H1 (cell line): Measurements from ENCODE around the gene NMNAT3. TPM values are rescaled to one million over a fixed set of nuclear protein-coding genes. Genes with fewer than 3 reads are reported as not detected.

ENCODE experiments used
- CBX5 ChIP-seq: fragments of 300-800, 300-1000 bp; sonication (generic); IDR thresholded peaks from 2 replicates; pipeline ENCODE4 v1.7.1; 2016; ENCODE audit warnings: antibody characterized with exemption, low read length, low read depth
- CBX8 ChIP-seq: fragments of 300-800, 300-1000 bp; sonication (generic); IDR thresholded peaks from 2 replicates; pipeline ENCODE4 v1.7.1; 2016; ENCODE audit warnings: low read depth, low read length, borderline replicate concordance
- EGR1 ChIP-seq: IDR thresholded peaks from 2 replicates; pipeline ENCODE4 v1.6.1; 2011; ENCODE audit warnings: low read depth, low read length, borderline replicate concordance
- GABPA ChIP-seq: IDR thresholded peaks from 2 replicates; pipeline ENCODE4 v1.6.1; 2011; ENCODE audit warnings: mild to moderate bottlenecking, low read length, moderate library complexity, borderline replicate concordance; ENCODE audit not compliant: insufficient read depth
- JUND ChIP-seq: IDR thresholded peaks from 2 replicates; pipeline ENCODE4 v1.6.1; 2011; ENCODE audit warnings: mild to moderate bottlenecking, improper control_type of control experiment, low read length
- MAFK ChIP-seq: IDR thresholded peaks from 2 replicates; pipeline ENCODE4 v1.6.1; 2012; ENCODE audit warnings: low read depth, mild to moderate bottlenecking, improper control_type of control experiment, low read length
- RBBP5 ChIP-seq: IDR thresholded peaks from 2 replicates; pipeline ENCODE4 v1.7.1; 2012; ENCODE audit warnings: low read depth, mild to moderate bottlenecking, inconsistent platforms, low read length, moderate library complexity, borderline replicate concordance
- RNF2 ChIP-seq: fragments of 200-900, 300-1000 bp; sonication (generic); IDR thresholded peaks from 2 replicates; pipeline ENCODE4 v1.7.1; 2016; ENCODE audit warnings: borderline replicate concordance, low read depth, mild to moderate bottlenecking, antibody characterized with exemption, low read length; ENCODE audit not compliant: poor library complexity, severe bottlenecking; ENCODE audit errors: missing control alignments
- SIN3A ChIP-seq, 2 experiments: IDR thresholded peaks in 1 of 2; conservative IDR thresholded peaks in 1 of 2; 2 replicates each; pipeline ENCODE4 v1.6.1; 2011 to 2012; ENCODE audit warnings: low read length in 2 of 2, improper control_type of control experiment in 1 of 2, low read depth in 1 of 2, mild to moderate bottlenecking in 1 of 2
- SIRT6 ChIP-seq: IDR thresholded peaks from one replicate; pipeline ENCODE4 v1.7.1; 2012; ENCODE audit warnings: low read length, inconsistent platforms
- SP1 ChIP-seq: IDR thresholded peaks from 2 replicates; pipeline ENCODE4 v1.6.1; 2011; ENCODE audit warnings: low read depth, low read length
- polyA plus RNA-seq, 7 experiments: library from polyadenylated mRNA; depleted of rRNA in 3 of 7; stranded (reverse) in 5 of 7; unstranded in 2 of 7; fragments of >200 nt in 5 of 7; fragments of 200-250 nt in 2 of 7; gene quantifications; 1 replicate in 5 of 7; 2 replicates in 1 of 7; 4 replicates in 1 of 7; pipeline versions ENCODE4 v1.2.1 to v1.2.3, GENCODE V29; 2011 to 2013; ENCODE audit warnings: missing spikeins in 2 of 7, mixed read lengths in 2 of 7
- total RNA-seq: library from RNA; stranded (reverse); fragmentation: NEBNext Ultra II Directional; extraction: Animal tissue kit (Norgen Biotek cat#: 25700); gene quantifications from 2 replicates; pipeline ENCODE4 v1.2.1, GENCODE V29; 2021
- TF ChIP-seq, protein P1 (sequence below): fragments of 300-600 bp; sonication (generic); IDR thresholded peaks from 2 replicates; pipeline ENCODE4 v1.7.1; 2012; ENCODE audit warnings: low read length, moderate library complexity, mild to moderate bottlenecking, inconsistent platforms; ENCODE audit not compliant: insufficient replicate concordance

NMNAT3 gene
- total and polyA plus RNA-seq, 2 of the 8 experiments (the other 6 are each of a cell fraction or from before 2014, with no cell fraction given), result 4.2 to 4.3 TPM

DNA sequence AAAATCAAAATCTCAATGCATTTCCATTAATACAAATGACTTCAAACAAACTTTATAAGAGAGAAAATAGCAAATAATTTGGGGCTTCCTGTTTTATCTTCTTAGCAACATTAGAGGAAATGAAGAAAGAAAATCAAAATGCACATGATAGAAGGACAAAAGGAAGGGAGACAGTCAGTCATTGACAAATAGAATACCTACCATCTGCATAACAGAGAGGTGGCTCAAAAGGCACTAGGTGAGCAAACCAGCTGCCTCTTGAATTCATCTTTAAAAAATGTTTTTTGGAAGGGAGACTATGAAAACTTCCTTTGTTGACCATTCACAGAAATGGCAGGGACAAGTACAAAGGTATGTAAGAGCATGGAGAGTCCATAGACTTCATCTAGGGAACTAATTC lies 9.4 kb downstream of the NMNAT3 start (continued):
- TF ChIP-seq, protein P1, sequence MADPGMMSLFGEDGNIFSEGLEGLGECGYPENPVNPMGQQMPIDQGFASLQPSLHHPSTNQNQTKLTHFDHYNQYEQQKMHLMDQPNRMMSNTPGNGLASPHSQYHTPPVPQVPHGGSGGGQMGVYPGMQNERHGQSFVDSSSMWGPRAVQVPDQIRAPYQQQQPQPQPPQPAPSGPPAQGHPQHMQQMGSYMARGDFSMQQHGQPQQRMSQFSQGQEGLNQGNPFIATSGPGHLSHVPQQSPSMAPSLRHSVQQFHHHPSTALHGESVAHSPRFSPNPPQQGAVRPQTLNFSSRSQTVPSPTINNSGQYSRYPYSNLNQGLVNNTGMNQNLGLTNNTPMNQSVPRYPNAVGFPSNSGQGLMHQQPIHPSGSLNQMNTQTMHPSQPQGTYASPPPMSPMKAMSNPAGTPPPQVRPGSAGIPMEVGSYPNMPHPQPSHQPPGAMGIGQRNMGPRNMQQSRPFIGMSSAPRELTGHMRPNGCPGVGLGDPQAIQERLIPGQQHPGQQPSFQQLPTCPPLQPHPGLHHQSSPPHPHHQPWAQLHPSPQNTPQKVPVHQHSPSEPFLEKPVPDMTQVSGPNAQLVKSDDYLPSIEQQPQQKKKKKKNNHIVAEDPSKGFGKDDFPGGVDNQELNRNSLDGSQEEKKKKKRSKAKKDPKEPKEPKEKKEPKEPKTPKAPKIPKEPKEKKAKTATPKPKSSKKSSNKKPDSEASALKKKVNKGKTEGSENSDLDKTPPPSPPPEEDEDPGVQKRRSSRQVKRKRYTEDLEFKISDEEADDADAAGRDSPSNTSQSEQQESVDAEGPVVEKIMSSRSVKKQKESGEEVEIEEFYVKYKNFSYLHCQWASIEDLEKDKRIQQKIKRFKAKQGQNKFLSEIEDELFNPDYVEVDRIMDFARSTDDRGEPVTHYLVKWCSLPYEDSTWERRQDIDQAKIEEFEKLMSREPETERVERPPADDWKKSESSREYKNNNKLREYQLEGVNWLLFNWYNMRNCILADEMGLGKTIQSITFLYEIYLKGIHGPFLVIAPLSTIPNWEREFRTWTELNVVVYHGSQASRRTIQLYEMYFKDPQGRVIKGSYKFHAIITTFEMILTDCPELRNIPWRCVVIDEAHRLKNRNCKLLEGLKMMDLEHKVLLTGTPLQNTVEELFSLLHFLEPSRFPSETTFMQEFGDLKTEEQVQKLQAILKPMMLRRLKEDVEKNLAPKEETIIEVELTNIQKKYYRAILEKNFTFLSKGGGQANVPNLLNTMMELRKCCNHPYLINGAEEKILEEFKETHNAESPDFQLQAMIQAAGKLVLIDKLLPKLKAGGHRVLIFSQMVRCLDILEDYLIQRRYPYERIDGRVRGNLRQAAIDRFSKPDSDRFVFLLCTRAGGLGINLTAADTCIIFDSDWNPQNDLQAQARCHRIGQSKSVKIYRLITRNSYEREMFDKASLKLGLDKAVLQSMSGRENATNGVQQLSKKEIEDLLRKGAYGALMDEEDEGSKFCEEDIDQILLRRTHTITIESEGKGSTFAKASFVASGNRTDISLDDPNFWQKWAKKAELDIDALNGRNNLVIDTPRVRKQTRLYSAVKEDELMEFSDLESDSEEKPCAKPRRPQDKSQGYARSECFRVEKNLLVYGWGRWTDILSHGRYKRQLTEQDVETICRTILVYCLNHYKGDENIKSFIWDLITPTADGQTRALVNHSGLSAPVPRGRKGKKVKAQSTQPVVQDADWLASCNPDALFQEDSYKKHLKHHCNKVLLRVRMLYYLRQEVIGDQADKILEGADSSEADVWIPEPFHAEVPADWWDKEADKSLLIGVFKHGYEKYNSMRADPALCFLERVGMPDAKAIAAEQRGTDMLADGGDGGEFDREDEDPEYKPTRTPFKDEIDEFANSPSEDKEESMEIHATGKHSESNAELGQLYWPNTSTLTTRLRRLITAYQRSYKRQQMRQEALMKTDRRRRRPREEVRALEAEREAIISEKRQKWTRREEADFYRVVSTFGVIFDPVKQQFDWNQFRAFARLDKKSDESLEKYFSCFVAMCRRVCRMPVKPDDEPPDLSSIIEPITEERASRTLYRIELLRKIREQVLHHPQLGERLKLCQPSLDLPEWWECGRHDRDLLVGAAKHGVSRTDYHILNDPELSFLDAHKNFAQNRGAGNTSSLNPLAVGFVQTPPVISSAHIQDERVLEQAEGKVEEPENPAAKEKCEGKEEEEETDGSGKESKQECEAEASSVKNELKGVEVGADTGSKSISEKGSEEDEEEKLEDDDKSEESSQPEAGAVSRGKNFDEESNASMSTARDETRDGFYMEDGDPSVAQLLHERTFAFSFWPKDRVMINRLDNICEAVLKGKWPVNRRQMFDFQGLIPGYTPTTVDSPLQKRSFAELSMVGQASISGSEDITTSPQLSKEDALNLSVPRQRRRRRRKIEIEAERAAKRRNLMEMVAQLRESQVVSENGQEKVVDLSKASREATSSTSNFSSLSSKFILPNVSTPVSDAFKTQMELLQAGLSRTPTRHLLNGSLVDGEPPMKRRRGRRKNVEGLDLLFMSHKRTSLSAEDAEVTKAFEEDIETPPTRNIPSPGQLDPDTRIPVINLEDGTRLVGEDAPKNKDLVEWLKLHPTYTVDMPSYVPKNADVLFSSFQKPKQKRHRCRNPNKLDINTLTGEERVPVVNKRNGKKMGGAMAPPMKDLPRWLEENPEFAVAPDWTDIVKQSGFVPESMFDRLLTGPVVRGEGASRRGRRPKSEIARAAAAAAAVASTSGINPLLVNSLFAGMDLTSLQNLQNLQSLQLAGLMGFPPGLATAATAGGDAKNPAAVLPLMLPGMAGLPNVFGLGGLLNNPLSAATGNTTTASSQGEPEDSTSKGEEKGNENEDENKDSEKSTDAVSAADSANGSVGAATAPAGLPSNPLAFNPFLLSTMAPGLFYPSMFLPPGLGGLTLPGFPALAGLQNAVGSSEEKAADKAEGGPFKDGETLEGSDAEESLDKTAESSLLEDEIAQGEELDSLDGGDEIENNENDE, result no peak
- TF ChIP-seq SP1 (no peak), MAFK (no peak), RBBP5 (no peak), CBX8 (no peak), EGR1 (no peak), SIN3A (conservative IDR thresholded peaks at IDR 0.05 in 1 of 2, IDR thresholded peaks at IDR 0.05 in 1 of 2; ENCODE audit: low read depth in 1 of 2, low read length in 2 of 2) (no peak), JUND (no peak), RNF2 (no peak), CBX5 (no peak), SIRT6 (no peak), GABPA (no peak)
